Endothelial cell of umbilical vein (primary cell): ENCODE results near the gene SAMD1. TPM values are rescaled to one million over a fixed set of nuclear protein-coding genes. Genes with fewer than 3 reads are reported as not detected.

Experiments used
- BruUV-seq: library from RNA; stranded (reverse); fragments of 400-500 nt; replicated peaks from 2 replicates; lab custom pipeline; 2021; lab: Mats Ljungman, UMichigan
- CTCF ChIA-PET: fragments of 300-600, 350-600 bp; sonication (Branson Sonifier 250); formaldehyde crosslinking; loops from one replicate; lab custom pipeline; 2021; ENCODE audit warnings: antibody characterized with exemption, inconsistent platforms; lab: Charles Lee
- POLR2A ChIA-PET: fragments of 300-600, 350-600 bp; sonication (Branson Sonifier 250); formaldehyde crosslinking; loops from one replicate; lab custom pipeline; 2021; ENCODE audit warnings: antibody characterized with exemption, inconsistent platforms; lab: Charles Lee
- DNase-seq: peaks from one replicate; pipeline ENCODE4 v3.0.0-alpha.2; 2011; ENCODE audit warnings: low read depth, low spot score
- FAIRE-seq: peaks from 2 replicates; lab custom pipeline; 2011; peaks lifted over from hg19 to GRCh38; lab: Jason Lieb, UNC
- H2AFZ ChIP-seq: 2 replicates; pipeline ENCODE4 v1.6.0; 2012; ENCODE audit warnings: low read depth, low read length, control low read depth, inconsistent platforms
- H3K27ac ChIP-seq: 2 replicates; pipeline ENCODE4 v1.5.1; 2011; ENCODE audit warnings: low read depth, mild to moderate bottlenecking, control low read depth, low read length, moderate library complexity; ENCODE audit not compliant: insufficient read depth
- H3K27me3 ChIP-seq, 2 experiments: 2 replicates each; pipeline versions ENCODE4 v1.6.0 to v1.6.1; 2011; ENCODE audit warnings: low read length in 2 of 2, mixed read lengths in 1 of 2; ENCODE audit not compliant: control insufficient read depth in 2 of 2, insufficient read depth in 2 of 2
- H3K36me3 ChIP-seq, 2 experiments: 2 replicates in 1 of 2; 3 replicates in 1 of 2; pipeline ENCODE4 v1.5.1; 2011; ENCODE audit warnings: low read length in 2 of 2, mild to moderate bottlenecking in 1 of 2, moderate library complexity in 1 of 2; ENCODE audit not compliant: control insufficient read depth in 2 of 2, insufficient read depth in 2 of 2; ENCODE audit errors: extremely low read depth in 1 of 2
- H3K4me1 ChIP-seq: 3 replicates; pipeline ENCODE4 v1.5.1; 2011; ENCODE audit warnings: mild to moderate bottlenecking, low read length; ENCODE audit not compliant: control insufficient read depth, insufficient read depth; ENCODE audit errors: extremely low read depth
- H3K4me2 ChIP-seq: 2 replicates; pipeline ENCODE4 v1.6.1; 2011; ENCODE audit warnings: low read length, control low read depth, mixed read lengths; ENCODE audit not compliant: insufficient read depth
- H3K4me3 ChIP-seq, 3 experiments: fragments of 200-600 bp in 1 of 3; sonication (generic), shearing (Covaris generic) in 1 of 3; replicated peaks in 1 of 3; 2 replicates each; pipeline ENCODE4 v1.5.1; 2011 to 2016; ENCODE audit warnings: control low read depth in 3 of 3, low read length in 3 of 3, mild to moderate bottlenecking in 2 of 3, inconsistent platforms in 1 of 3, low read depth in 1 of 3, moderate library complexity in 1 of 3; ENCODE audit not compliant: insufficient read depth in 1 of 3
- H3K79me2 ChIP-seq: 2 replicates; pipeline ENCODE4 v1.6.0; 2012; ENCODE audit warnings: low read length, inconsistent platforms; ENCODE audit not compliant: control insufficient read depth, insufficient read depth
- H3K9ac ChIP-seq: replicated peaks from 2 replicates; pipeline ENCODE3; 2011; ENCODE audit warnings: low read length, control low read depth; ENCODE audit not compliant: insufficient read depth; ENCODE audit errors: extremely low read depth
- H3K9me1 ChIP-seq: replicated peaks from 3 replicates; pipeline ENCODE4 v1.6.0; 2011; ENCODE audit warnings: mild to moderate bottlenecking, low read length; ENCODE audit not compliant: control insufficient read depth, insufficient read depth; ENCODE audit errors: extremely low read depth
- H3K9me3 ChIP-seq: replicated peaks from 2 replicates; pipeline ENCODE4 v1.5.1; 2012; ENCODE audit warnings: low read length, inconsistent platforms; ENCODE audit not compliant: control insufficient read depth, insufficient read depth
- H4K20me1 ChIP-seq: replicated peaks from 2 replicates; pipeline ENCODE3; 2011; ENCODE audit warnings: mild to moderate bottlenecking, low read length; ENCODE audit not compliant: control insufficient read depth, insufficient read depth; ENCODE audit errors: extremely low read depth
- EZH2 ChIP-seq: IDR thresholded peaks from 2 replicates; pipeline ENCODE4 v1.6.1; 2012; ENCODE audit warnings: borderline replicate concordance, low read depth, mild to moderate bottlenecking, moderate library complexity, low read length, inconsistent platforms; ENCODE audit not compliant: severe bottlenecking
- FOS ChIP-seq: IDR thresholded peaks from 2 replicates; pipeline ENCODE4 v1.6.1; 2011; ENCODE audit warnings: mild to moderate bottlenecking, low read length, moderate library complexity, borderline replicate concordance; ENCODE audit not compliant: insufficient read depth
- GATA2 ChIP-seq: IDR thresholded peaks from 2 replicates; pipeline ENCODE4 v1.7.0; 2011; ENCODE audit warnings: low read depth, mild to moderate bottlenecking, moderate library complexity, mixed read lengths, low read length; ENCODE audit not compliant: insufficient read length, insufficient read depth
- JUN ChIP-seq: IDR thresholded peaks from 2 replicates; pipeline ENCODE4 v1.6.1; 2011; ENCODE audit warnings: borderline replicate concordance, low read depth; ENCODE audit not compliant: insufficient read length, insufficient read depth
- MYC ChIP-seq: IDR thresholded peaks from one replicate; pipeline ENCODE4 v1.6.1; 2011; ENCODE audit warnings: mild to moderate bottlenecking, low read depth, low read length
- POLR2A ChIP-seq: IDR thresholded peaks from 2 replicates; pipeline ENCODE4 v1.6.1; 2012; ENCODE audit warnings: low read depth, mild to moderate bottlenecking, control low read depth, low read length
- POLR2AphosphoS5 ChIP-seq: IDR thresholded peaks from 2 replicates; pipeline ENCODE4 v1.6.1; 2012; ENCODE audit warnings: low read depth, mild to moderate bottlenecking, control low read depth, low read length, moderate library complexity; ENCODE audit not compliant: insufficient read depth
- dilution Hi-C: fragments of 300-500 bp; cut with MboI; formaldehyde crosslinking; loops from one replicate; pipeline ENCODE4 v1.15.0; 2019; ENCODE audit warnings: low sequenced_read_pairs; ENCODE audit not compliant: extremely low pct_ligation_motif_present
- intact Hi-C: fragments of 100-400 bp; cut with micrococcal nuclease; formaldehyde crosslinking; loops from one replicate; pipeline ENCODE4 v1.10.0; 2022
- polyA plus RNA-seq, 4 experiments: library from polyadenylated mRNA; depleted of rRNA in 3 of 4; stranded (reverse) in 3 of 4; unstranded in 1 of 4; fragments of >200 nt; gene quantifications; 2 replicates each; pipeline versions ENCODE4 v1.2.1 to v1.2.3, GENCODE V29; 2011 to 2012; ENCODE audit warnings: missing spikeins in 1 of 4
- total RNA-seq: library from RNA; stranded (reverse); gene quantifications from 2 replicates; pipeline ENCODE4 v1.2.3, GENCODE V29; 2021
- TF ChIP-seq, protein P1 (sequence below): IDR thresholded peaks from 2 replicates; pipeline ENCODE4 v1.6.1; 2011; ENCODE audit not compliant: insufficient read depth, insufficient read length
- TF ChIP-seq, protein P2 (sequence below), 2 donors: IDR thresholded peaks; 1 replicate in 1 of 2; 2 replicates in 1 of 2; pipeline ENCODE4 v1.5.1; 2011; ENCODE audit warnings: low read length in 2 of 2, mild to moderate bottlenecking in 2 of 2, moderate library complexity in 2 of 2, control low read depth in 1 of 2, inconsistent platforms in 1 of 2, low read depth in 1 of 2; ENCODE audit not compliant: insufficient read depth in 1 of 2; ENCODE audit errors: extremely low read depth in 1 of 2

SAMD1 gene
- total and polyA plus RNA-seq, 2 donors (not counting 3 experiments of a cell fraction or from before 2014, with no cell fraction given) = 14.1 to 35.9 TPM

DNA sequence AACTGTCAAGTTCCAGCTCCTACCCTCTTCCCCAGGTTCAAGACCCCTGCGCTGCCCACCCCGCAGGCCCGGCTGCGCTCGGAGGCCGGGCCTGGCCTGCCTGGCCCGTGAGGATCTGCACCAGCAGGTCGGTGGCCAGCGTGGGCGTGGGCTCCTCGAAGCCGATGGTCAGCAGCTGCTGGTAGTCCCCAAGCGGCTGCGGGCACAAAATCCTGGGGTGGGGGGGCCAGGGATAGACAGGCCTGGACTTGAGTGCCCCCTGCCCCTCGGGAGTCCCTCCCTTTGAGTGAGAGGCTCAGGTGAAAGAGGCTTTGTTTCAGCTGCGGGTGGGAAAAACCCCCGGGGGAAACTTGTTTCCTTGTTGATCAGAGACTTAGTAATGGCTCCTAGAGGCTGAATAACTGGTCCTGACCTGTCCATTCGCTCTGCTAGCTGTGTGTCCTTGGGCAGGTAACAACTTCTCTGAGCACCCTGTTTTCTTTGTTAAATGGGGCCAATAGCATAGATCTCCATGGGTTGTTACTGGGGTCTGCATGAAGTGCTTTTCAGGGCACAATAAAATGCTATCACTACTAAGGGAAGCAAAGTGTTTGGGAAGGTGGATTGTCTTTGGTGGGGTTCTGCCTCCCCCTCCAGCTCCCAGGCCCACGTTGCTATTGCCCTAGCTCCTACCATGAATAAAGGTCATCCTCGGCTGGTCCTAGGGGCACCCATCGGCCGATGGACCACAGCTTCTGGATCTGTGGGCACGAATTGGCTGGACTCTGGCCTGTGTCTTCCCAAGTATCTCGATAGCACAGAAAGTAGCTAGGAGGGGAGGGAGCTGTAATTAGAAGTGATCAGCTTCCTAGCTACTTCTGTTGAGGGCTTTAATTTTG, 8.5 kb downstream of the SAMD1 start:
- Histone ChIP-seq H3K27me3 (no peaks in the 10 kb centered on the region), H3K4me2 (peak overlapping the region; percentile 58), H2AFZ (peak overlapping the region; percentile 71), H3K9ac (peak overlapping the region; percentile 73), H3K9me3 (no peaks in the 10 kb centered on the region), H4K20me1 (no peaks in the 10 kb centered on the region), H3K27ac (peak overlapping the region; percentile 60), H3K36me3 (no peaks in the 10 kb centered on the region), H3K4me3 (peak overlapping the region; percentile 26 to 77 (median 69)), H3K4me1 (peaks cover 12% of the 10 kb centered on the region), H3K9me1 (no peaks in the 10 kb centered on the region), H3K79me2 (no peaks in the 10 kb centered on the region)
- TSS peak; percentile 72 for BruUV-seq
- ChIA-PET CTCF (interaction anchor here (1.2 to 5.6 kb wide), 8 partner anchors 8 to 75 kb away, joined by 4 to 21 read pairs (median 4); partner anchors contain the start of genes ASF1B and MISP3), POLR2A (interaction anchor here (0.6 to 1.3 kb wide), 2 partner anchors 8 to 34 kb away, joined by 3 to 4 read pairs; no protein-coding TSS in a partner anchor)
- DNase-seq (no peak), FAIRE-seq (peak; percentile 49)
- intact Hi-C loops (loop anchor here (1.0 to 2.0 kb wide), 5 partner anchors 35 to 176 kb away; partner anchors contain the start of genes ASF1B, BRME1, CC2D1A and PRKACA), dilution Hi-C loops (no loop called here)
- TF ChIP-seq POLR2A (no peak), EZH2 (no peak), POLR2AphosphoS5 (no peak), FOS (no peak), GATA2 (no peak), MYC (no peak), JUN (no peak)
- TF ChIP-seq, protein P1, sequence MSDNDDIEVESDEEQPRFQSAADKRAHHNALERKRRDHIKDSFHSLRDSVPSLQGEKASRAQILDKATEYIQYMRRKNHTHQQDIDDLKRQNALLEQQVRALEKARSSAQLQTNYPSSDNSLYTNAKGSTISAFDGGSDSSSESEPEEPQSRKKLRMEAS = no peak
- TF ChIP-seq, protein P2, sequence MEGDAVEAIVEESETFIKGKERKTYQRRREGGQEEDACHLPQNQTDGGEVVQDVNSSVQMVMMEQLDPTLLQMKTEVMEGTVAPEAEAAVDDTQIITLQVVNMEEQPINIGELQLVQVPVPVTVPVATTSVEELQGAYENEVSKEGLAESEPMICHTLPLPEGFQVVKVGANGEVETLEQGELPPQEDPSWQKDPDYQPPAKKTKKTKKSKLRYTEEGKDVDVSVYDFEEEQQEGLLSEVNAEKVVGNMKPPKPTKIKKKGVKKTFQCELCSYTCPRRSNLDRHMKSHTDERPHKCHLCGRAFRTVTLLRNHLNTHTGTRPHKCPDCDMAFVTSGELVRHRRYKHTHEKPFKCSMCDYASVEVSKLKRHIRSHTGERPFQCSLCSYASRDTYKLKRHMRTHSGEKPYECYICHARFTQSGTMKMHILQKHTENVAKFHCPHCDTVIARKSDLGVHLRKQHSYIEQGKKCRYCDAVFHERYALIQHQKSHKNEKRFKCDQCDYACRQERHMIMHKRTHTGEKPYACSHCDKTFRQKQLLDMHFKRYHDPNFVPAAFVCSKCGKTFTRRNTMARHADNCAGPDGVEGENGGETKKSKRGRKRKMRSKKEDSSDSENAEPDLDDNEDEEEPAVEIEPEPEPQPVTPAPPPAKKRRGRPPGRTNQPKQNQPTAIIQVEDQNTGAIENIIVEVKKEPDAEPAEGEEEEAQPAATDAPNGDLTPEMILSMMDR (IDR thresholded peaks at IDR 0.05; ENCODE audit: extremely low read depth in 1 of 2, insufficient read depth in 1 of 2, low read depth in 1 of 2, low read length in 2 of 2) = no peak
